ENCODE data around the gene LMAN1L.
A peak's percentile ranks its signal among the peaks of the same experiment; 100 is the strongest.

Gene LMAN1L

DNA sequence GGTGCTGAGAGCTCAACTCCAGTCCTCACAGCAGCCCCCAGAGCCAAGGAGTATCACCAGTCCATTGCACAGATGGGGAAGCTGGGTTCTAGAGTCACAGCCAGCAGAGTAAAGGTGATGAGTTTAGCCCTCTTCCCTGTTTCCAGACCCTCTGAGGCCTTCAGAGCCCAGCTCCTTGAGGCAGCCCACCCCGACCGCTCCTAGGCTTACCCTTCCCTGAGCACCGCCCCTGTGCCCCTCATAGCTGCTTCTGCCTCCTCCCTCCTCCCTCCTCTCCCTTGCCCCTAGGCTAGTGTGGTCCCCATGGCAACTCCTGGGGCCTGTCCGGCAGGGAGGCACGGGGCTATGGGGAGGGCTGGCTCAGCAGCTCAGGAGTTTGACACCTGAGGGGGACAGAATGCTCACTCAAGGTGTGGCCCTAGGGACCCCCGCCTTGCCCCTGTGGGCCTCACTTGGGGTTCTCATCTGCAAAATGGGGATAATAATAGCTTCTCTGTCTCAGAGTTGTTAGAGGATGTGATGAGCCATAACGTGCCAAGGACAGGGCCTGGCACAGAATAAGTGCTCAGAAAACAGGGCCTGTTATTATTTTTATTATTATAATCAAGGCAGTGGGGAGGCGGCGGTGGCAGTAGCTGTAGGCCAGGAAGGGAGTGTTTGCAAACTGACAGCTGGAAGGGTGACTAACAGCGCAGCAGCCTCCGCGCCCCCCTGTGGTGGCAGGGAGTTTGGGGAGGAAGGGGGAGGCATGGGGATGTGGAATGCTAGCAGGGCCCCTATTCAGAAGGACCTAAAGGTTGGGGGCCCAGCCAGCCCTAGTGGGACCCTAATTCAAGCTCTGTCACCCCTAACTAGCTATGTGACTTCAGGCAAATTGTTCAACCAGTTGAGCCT is 19.3 kb upstream of the LMAN1L start:
- CTCF ChIA-PET, result interaction anchor here (0.6 to 2.6 kb wide), 8 partner anchors 9 to 419 kb away, joined by 3 to 12 read pairs (median 5); no protein-coding TSS in a partner anchor

DNA sequence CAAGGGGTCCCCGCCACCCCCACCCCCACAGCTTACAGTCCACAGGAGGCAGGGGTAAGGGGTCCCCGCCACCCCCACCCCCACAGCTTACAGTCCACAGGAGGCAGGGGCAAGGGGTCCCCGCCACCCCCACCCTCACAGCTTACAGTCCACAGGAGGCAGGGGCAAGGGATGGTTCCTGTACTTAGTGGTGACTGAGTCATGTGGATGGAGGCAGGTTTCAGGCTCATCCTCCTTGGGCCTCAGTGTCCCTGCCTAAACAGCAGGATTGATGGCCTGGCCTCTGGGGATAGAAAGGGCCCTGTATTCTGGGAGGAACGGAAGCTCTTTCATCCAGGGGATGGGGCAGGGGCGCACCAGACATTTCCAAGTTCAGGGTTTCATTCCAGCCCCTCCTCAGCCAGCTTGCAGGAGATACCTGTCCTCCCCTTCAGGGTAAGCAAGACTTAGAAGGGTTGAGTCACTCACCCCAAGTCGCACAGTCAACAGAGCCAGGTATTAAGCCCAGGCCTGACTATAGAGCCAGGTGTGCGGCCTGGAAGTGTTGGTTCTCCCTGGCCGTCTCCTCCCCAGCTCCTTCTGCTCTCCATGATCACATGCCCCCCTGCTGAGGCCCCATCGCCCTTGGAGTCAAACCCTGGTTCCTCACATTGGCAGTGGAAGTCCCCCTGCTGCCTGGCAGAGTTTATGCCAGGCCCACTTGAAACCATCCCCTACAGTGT is 18.2 kb upstream of the LMAN1L start:
- POLR2A ChIA-PET (ENCODE audit: low non-redundant PET), result interaction anchor here (0.7 kb wide), 1 partner anchor 102 kb away, joined by 3 read pairs; no protein-coding TSS in a partner anchor
- peak overlapping the region; percentile 44 for H3K27ac ChIP-seq
- DNase-seq (ENCODE audit: low spot score), result no peak
- CTCF ChIA-PET, result interaction anchor here (0.5 to 2.6 kb wide), 4 partner anchors 13 to 237 kb away, joined by 3 to 12 read pairs (median 4); no protein-coding TSS in a partner anchor
- TF ChIP-seq, protein P1, sequence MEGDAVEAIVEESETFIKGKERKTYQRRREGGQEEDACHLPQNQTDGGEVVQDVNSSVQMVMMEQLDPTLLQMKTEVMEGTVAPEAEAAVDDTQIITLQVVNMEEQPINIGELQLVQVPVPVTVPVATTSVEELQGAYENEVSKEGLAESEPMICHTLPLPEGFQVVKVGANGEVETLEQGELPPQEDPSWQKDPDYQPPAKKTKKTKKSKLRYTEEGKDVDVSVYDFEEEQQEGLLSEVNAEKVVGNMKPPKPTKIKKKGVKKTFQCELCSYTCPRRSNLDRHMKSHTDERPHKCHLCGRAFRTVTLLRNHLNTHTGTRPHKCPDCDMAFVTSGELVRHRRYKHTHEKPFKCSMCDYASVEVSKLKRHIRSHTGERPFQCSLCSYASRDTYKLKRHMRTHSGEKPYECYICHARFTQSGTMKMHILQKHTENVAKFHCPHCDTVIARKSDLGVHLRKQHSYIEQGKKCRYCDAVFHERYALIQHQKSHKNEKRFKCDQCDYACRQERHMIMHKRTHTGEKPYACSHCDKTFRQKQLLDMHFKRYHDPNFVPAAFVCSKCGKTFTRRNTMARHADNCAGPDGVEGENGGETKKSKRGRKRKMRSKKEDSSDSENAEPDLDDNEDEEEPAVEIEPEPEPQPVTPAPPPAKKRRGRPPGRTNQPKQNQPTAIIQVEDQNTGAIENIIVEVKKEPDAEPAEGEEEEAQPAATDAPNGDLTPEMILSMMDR (conservative IDR thresholded peaks at IDR 0.05; ENCODE audit: low read depth), result no peak

More for the DNA sequence above, 19.3 kb upstream of the LMAN1L start:
- H3K27ac ChIP-seq, result peak overlapping the region; percentile 11
- TF ChIP-seq, protein P1 (conservative IDR thresholded peaks at IDR 0.05; ENCODE audit: low read depth), result no peak
- no peak for DNase-seq (ENCODE audit: low spot score)
- POLR2A ChIA-PET (ENCODE audit: low non-redundant PET), result no interaction called here

DNA sequence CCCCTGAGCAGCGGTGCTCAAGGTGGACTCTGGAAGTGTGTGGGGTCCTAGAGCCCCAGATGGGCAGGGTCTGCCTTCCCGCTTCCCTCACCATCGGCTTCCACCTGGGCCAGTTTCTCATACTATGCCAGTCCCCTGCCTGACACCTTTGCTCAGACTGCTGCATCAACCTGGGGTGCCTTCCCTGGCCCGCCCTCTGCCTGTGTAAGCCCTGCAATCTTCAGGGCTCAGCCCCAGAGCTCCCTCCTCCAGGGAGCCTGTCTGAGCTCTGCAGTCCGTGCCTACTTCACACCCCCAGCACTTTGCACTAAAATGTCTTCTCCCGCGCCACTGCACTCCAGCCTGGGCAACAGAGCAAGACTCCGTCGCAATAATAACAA is 17.7 kb upstream of the LMAN1L start:
- peak overlapping the region; percentile 44 for H3K27ac ChIP-seq
- POLR2A ChIA-PET (ENCODE audit: low non-redundant PET), result interaction anchor here (0.7 kb wide), 1 partner anchor 101 kb away, joined by 3 read pairs; no protein-coding TSS in a partner anchor
- TF ChIP-seq, protein P1 (conservative IDR thresholded peaks at IDR 0.05; ENCODE audit: low read depth), result no peak
- CTCF ChIA-PET, result interaction anchor here (0.5 to 2.6 kb wide), 2 partner anchors 24 to 237 kb away, joined by 3 to 12 read pairs; no protein-coding TSS in a partner anchor
- no peak for DNase-seq (ENCODE audit: low spot score)

DNA sequence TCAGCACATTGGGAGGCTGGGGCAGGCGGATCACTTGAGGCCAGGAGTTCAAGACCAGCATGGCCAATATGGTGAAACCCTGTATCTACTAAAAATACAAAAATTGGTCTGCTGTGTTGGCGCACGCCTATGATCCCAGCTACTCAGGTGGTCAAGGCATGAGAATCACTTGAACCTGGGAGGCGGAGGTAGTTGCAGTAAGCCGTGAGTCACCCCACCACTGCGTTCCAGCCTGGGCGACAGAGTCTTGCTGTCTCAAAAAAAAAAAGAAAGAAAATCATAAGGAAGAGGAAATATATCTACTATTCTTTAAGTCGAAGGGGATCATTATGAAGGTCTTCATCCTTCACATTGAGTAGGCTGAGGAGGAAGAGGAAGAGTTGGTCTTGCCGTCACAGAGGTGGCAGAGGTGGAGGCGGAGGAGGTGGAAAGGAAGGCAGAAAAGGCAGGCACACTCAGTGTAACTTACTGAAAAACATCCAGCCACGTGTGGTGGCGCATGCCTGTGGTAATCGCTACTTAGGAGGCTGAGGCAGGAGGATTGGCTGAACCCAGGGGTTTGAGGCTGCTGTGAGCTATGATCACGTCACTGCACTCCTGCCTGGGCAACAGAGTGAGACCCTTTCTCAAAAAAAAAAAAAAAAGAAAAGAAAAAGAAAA is 16.5 kb upstream of the LMAN1L start:
- CTCF ChIA-PET, result interaction anchor here (0.8 to 1.5 kb wide), 3 partner anchors 25 to 104 kb away, joined by 3 to 5 read pairs (median 3); no protein-coding TSS in a partner anchor
- TF ChIP-seq, protein P1 (conservative IDR thresholded peaks at IDR 0.05; ENCODE audit: low read depth), result no peak
- DNase-seq (ENCODE audit: low spot score), result no peak
- peak overlapping the region; percentile 93 for H3K27ac ChIP-seq
- POLR2A ChIA-PET (ENCODE audit: low non-redundant PET), result interaction anchor here (0.6 kb wide), 1 partner anchor 13 kb away, joined by 4 read pairs; no protein-coding TSS in a partner anchor

DNA sequence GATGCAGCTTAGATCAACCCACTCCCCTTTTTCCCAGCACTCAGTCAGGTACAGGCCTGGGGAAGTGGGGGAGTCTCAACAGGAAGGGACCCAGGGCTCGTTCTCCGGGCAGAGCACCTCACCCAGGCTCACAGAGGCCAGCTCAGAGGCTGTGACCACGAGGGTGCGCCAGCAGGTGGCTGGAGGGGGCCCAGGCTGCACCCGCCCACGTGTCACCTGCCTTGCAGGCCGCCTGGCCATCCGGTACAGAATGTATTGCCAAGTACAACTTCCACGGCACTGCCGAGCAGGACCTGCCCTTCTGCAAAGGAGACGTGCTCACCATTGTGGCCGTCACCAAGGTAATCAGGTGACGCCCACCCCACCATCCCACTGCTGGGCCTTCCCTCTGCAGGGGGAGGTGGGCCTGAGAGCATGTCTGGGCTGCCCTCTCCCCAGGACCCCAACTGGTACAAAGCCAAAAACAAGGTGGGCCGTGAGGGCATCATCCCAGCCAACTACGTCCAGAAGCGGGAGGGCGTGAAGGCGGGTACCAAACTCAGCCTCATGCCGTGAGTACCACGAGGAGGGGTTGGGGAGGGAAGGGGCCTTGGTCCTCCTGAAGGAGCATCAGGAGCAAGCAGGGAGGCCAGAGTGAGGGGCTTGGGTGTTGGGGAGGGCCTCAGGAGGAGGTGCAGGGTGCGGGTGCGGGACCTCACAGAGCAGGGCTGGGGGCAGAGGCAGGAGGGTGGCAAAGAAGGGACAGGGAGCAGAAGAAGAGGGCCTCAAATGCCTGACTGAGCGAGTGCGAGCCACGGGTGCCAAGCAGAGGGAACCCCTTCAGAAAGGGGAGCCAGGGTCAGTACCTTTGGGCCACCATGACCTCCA is 14.0 kb upstream of the LMAN1L start:
- POLR2A ChIA-PET (ENCODE audit: low non-redundant PET), result no interaction called here
- TF ChIP-seq, protein P1 (conservative IDR thresholded peaks at IDR 0.05; ENCODE audit: low read depth), result no peak
- H3K27ac ChIP-seq, result peak overlapping the region; percentile 93
- DNase-seq (ENCODE audit: low spot score), result no peak
- CTCF ChIA-PET, result interaction anchor here (0.6 to 2.6 kb wide), 7 partner anchors 10 to 215 kb away, joined by 3 to 43 read pairs (median 10); partner anchors contain the start of gene CSK

Measured in RWPE1 (cell line).